ENCODE results near the gene OPCML. TPM values are rescaled to one million over a fixed set of nuclear protein-coding genes. Genes with fewer than 3 reads are reported as not detected.

The OPCML gene
- total RNA-seq, 1 experiment from 2014 or later = 0.94 TPM

DNA sequence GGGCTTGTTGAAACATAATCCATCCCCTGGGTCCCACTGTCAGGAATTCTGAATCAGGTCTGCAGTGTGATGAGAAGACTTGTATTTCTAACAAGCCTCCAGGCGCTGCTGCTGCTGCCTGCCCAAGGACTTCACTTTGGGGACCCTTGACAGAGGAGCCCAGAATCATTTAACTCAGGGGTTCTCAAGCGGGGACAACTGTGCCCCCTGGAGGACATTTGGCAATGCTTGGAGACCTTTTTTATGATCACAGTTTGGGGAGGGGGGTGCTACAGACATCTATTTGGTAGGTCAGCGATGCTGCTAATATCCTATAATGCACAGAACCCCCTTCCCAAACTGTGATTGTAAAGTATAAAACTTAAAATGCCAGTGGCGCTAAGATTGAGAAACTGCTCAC, 312.8 kb downstream of the OPCML start:
- H3K27me3 Mint-ChIP-seq (ENCODE audit: low read depth) = peaks cover 3% of the 10 kb centered on the region
- no peak overlapping the region for H3K4me2 ChIP-seq (ENCODE audit: insufficient read depth, insufficient read length, low read length)
- H4K5ac ChIP-seq (ENCODE audit: insufficient read length, low read depth, low read length) = no peak overlapping the region
- H3K27ac Mint-ChIP-seq = peak overlapping the region in 1 of 3 experiments; percentile 38; a peak in 1 of 7 replicates
- H3K4me1 ChIP-seq (ENCODE audit: insufficient read depth, low read length) = no peaks in the 10 kb centered on the region
- no peak overlapping the region for H2BK15ac ChIP-seq (ENCODE audit: low read depth, low read length)
- no peaks in the 10 kb centered on the region for H3K79me2 ChIP-seq (ENCODE audit: insufficient read depth, low read length)
- no peaks in the 10 kb centered on the region for H4K20me1 ChIP-seq (ENCODE audit: control insufficient read depth, insufficient read depth, insufficient read length)
- no peaks in the 10 kb centered on the region for H3K79me1 ChIP-seq (ENCODE audit: insufficient read depth, low read depth, low read length, poor library complexity, severe bottlenecking)
- H3K18ac ChIP-seq (ENCODE audit: insufficient read length, low read depth, low read length) = no peak overlapping the region
- TF ChIP-seq, protein P1, sequence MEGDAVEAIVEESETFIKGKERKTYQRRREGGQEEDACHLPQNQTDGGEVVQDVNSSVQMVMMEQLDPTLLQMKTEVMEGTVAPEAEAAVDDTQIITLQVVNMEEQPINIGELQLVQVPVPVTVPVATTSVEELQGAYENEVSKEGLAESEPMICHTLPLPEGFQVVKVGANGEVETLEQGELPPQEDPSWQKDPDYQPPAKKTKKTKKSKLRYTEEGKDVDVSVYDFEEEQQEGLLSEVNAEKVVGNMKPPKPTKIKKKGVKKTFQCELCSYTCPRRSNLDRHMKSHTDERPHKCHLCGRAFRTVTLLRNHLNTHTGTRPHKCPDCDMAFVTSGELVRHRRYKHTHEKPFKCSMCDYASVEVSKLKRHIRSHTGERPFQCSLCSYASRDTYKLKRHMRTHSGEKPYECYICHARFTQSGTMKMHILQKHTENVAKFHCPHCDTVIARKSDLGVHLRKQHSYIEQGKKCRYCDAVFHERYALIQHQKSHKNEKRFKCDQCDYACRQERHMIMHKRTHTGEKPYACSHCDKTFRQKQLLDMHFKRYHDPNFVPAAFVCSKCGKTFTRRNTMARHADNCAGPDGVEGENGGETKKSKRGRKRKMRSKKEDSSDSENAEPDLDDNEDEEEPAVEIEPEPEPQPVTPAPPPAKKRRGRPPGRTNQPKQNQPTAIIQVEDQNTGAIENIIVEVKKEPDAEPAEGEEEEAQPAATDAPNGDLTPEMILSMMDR (conservative IDR thresholded peaks at IDR 0.05) = peak; percentile 61
- no peak overlapping the region for H3K23ac ChIP-seq (ENCODE audit: insufficient read length, low read depth, low read length)
- H3K4me3 Mint-ChIP-seq = no peak overlapping the region
- peaks cover 10 to 13% of the 10 kb centered on the region in 2 experiments for H3K4me1 Mint-ChIP-seq
- no CpG with 5 or more reads among the region's 4 CpGs for WGBS (ENCODE audit: extremely low coverage, insufficient read length, low lambda C conversion rate)
- H3K36me3 Mint-ChIP-seq (ENCODE audit: insufficient read depth in 1 of 3, low read depth in 3 of 3) = no peaks in the 10 kb centered on the region
- H3K27ac ChIP-seq (ENCODE audit: insufficient read length, low read depth, low read length) = no peak overlapping the region
- no peak overlapping the region for H2BK12ac ChIP-seq (ENCODE audit: insufficient read length, low read depth, low read length)
- H3K27me3 ChIP-seq (ENCODE audit: insufficient read depth, low read length) = 0 out of 2 replicates have a peak, but pooled peaks cover 3% of the 10 kb centered on the region
- no peak overlapping the region for H2AK5ac ChIP-seq (ENCODE audit: insufficient read length, low read length)
- H2BK5ac ChIP-seq (ENCODE audit: insufficient read length, low read length) = no peak overlapping the region
- no peak overlapping the region for H3K4ac ChIP-seq (ENCODE audit: low read depth, low read length)
- H4K8ac ChIP-seq (replicated peaks; ENCODE audit: insufficient read length, low read depth, low read length) = no peak overlapping the region
- H3K9ac ChIP-seq (ENCODE audit: extremely low read depth, insufficient read length, low read length) = no peak overlapping the region
- no peaks in the 10 kb centered on the region for H3K9me3 Mint-ChIP-seq
- no peak overlapping the region for H3K14ac ChIP-seq (ENCODE audit: insufficient read depth, low read length)
- no peak overlapping the region for H2BK120ac ChIP-seq (ENCODE audit: low read depth, low read length, poor library complexity, severe bottlenecking)
- no peaks in the 10 kb centered on the region for H3K9me3 ChIP-seq (ENCODE audit: control insufficient read depth, low read depth, low read length)
- H3T11ph ChIP-seq (ENCODE audit: low read length) = no peak overlapping the region
- no peak overlapping the region for H3K56ac ChIP-seq (ENCODE audit: insufficient read length, low read depth, low read length)
- H2BK20ac ChIP-seq (ENCODE audit: low read depth, low read length, poor library complexity, severe bottlenecking) = no peak overlapping the region
- H3K23me2 ChIP-seq (ENCODE audit: insufficient read length, low read depth, low read length, poor library complexity, severe bottlenecking) = no peaks in the 10 kb centered on the region
- no peak overlapping the region for H2AFZ ChIP-seq (ENCODE audit: low read length)
- peak; percentile 45 for DNase-seq
- H4K91ac ChIP-seq (ENCODE audit: insufficient read length, low read depth, low read length) = no peak overlapping the region

Measured in H9 (cell line).